HG03159 (cell line): ENCODE measurements around the gene LPP.
A peak's percentile ranks its signal among the peaks of the same experiment; 100 is the strongest.

Experiments used
- ATAC-seq: cut with Tn5 transposase; IDR thresholded peaks from one replicate; pipeline ENCODE4 v1.9.1; 2021; ENCODE audit warnings: mild to moderate bottlenecking, moderate library complexity; ENCODE audit not compliant: unreplicated experiment

Gene LPP

DNA sequence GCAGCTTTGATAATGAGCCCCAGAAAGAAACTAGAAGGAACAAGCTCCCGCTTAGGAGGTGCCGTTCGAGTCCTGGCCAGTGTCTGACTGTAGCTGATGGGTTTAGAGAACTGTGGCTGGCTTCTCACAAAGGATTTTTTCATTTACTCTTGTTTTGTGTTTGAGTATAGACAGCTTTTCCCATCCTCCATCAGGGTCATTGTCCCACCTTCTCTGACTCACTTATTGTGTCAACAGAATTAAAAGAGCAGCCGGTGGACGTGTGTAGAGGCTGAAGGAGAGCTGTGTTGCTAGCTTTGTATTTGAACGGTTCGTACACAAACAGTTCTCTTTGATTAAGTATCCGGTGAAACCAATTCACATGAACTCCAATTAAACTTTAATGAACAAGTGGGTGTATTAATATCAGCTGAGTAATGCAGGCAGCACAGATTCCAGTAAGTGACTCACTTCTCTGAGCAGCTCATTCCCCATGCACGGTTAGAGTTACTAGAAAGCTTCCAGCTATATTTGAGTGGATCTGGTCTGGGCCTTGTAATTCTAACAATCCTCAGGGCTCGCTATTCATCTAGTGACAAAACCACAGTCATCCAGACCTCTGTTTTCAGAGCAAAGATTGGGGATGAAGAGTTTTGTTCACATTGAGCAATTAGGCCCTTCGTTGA, 141.0 kb downstream of the LPP start:
- ATAC-seq, result no peak

DNA sequence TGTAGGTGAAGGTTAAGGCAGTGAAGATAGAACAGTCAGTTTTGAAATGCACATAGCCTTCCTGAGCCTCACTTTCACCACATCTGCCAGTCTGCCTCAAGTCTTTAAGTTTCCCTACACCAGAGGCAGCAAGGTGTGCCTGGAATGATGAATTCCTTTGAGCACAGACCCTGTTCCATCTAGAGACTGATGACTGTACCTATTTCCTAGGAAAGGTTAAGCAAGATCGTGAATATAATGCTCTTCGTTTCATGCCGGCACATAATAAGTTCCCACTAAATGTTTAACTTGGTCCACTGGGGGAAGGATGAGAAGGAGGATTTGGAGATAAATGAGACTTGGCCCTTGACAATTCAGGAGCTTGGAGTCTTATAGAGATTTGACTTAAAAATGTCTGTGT, 141.9 kb downstream of the LPP start:
- no peak for ATAC-seq

DNA sequence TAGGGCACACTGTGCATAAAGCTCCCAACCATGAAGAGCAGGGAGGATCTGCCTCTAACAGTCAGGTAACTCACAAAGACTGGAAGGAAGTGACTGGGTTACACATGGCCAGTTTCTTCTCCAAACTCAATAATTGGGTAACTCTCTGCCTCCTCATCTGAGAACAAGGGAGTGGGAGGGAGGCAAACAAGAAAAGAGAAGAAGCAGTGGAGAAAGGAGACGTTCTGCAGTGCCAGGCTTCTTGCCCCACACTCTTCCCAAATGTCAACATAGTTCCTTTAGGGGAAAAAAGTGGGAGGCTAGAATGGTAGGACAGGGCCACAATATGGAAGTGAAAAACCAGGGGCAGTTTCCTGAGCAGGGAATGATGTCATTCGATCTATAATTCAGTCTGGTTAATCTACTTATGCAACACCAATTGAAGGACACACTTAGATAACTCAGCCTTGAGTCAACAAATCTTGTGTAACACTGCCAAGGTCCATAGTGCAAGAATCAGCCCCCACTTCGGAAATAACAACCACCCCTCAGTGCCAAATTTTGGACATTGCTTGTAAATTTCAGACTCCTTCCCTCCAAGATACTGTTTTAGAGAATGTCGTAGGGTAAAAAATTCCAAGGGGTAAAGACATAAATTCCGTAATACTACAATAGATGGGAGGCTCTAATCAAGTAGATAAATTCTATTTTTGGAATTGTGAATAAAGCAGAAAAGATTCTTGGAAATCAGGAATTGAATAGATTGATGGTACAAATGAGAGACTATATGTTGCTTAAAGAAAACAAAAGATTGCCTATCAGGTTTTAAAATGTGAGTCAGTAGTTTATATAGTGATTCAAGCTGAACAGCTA, 143.0 kb downstream of the LPP start:
- no peak for ATAC-seq

DNA sequence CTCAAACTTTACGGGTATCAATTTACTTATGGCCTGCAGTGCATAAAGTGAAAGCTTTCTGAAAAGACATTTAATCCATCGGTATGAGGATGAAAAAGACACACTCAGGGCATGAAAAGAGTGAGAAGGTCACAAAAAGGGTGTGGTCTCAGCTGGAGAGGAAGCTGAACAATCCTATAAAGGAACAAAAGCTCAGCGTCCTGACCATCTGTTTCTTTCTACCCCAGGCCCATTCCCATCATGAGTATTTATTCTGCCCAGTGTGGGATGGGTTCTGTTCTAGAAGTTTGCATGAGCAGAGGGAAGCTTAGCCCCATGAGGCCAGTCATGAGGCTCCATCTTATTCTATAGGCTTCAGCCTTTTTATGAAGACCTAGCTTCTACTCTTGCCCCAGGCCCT, 144.6 kb downstream of the LPP start:
- ATAC-seq, result no peak

DNA sequence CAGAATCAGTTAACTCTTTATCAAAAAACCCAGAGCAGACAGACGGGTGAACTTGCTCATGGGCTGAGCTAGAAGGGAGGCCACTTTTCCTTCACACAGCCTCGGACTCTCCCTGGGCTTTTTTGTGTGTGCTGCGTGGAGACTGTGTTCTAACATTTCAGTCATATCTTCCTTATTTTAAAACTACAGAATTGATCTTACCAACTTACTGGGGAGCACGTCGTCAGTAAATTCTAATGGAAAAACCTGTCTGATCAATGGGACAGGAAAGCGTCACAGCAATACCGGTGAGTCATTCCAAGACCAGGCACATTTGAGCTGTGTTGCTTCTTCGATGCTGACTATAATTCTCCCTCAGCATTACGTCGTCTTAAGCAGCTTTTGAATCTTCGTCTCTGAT, 145.1 kb downstream of the LPP start:
- no peak for ATAC-seq

DNA sequence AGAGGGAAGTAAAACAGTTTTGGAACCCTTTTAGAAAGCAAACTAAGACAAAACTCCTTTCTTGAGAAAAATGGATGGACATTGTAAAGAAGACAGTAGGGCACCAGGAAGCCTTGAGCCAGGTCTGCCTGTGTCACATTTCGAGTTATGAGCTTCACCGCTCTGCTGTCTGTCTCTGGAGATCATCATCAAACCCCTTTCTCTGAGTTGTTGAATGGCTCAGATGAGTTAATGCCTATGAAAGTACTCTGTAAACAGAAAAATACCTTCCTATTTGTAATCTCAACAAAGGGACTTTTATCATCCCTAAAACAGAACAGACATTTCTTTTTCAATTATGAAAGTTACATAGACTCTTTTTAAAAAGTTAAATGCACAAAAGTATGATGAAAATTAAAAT, 145.8 kb downstream of the LPP start:
- ATAC-seq, result no peak

DNA sequence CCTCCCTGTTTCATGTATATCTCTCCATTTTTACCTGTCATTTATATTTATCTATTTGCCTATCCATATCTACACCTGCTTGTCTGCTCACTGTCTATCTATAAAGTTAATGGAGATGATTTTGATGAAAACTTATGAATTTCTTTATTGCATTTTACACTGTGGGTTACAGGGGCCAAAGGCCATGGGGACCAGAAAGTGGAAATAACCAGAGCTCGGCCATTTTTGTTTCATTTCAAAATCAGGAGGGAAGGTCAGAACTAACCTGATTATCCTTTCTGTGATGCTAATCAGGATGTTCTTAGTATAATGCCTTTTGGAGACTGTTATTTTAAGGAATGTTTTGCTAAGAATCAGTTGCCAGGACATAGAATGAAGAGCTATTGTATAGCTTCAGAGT, 147.2 kb downstream of the LPP start:
- no peak for ATAC-seq

DNA sequence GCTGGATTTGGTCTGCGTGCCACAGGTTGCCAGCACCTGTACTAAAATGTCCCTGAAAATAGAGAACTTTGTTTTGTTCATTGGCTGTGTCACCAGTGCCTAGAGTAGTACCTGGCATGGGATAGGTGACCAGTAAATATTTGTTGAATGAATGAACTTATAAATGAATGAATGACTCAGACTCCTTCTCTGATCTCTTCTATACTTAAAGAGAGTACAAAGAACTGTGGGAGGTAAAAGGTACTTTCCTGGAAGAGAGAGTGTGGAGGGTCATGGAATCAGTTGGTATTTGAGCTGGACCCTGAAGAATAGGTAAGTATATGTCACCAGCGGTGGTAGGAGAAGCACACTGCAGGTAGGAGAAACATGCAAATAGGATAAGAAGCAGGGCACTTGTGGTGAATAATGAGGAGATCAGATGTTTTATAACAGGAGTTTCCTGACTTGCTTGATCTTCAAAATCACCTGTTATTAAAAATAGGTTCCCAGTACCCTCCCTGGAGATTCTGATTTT, 149.4 kb downstream of the LPP start:
- no peak for ATAC-seq

DNA sequence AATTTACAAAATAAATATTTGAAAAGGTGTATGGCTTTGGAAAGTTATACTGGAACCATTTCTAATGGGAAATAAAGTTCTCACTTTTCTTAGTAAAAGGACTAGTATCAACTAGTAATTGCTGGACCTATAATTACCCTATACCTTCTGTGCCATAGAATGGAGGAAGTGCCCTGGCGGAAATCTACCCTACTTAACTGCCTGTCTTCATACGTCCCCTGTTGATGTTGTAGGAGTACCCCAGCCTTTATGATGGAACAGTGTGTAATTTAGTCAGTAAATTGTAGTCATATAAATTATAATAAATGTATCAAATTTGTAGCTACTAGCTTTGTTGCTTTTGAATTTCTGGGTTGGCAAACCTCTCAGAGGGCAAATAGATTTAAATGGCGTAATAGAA, 149.9 kb downstream of the LPP start:
- ATAC-seq, result no peak

DNA sequence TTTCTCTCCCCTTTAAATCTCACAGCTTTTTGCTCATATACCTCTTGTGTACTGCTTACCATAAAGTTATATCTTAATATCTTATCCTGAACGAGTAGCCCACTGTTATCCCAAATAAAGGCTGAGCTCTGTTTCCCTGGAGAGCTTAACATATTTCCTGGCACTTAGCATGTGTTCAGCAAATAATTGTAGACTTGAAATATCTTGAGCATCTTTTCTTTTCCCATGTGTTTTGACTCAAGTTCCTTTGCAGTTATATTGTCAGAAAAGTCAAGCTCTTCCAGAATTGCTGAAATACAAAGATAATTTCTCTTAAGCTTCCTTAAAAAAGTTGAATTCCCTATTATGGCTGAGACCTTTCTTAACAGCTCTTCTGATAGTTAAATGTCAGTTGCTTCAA, 150.5 kb downstream of the LPP start:
- no peak for ATAC-seq

DNA sequence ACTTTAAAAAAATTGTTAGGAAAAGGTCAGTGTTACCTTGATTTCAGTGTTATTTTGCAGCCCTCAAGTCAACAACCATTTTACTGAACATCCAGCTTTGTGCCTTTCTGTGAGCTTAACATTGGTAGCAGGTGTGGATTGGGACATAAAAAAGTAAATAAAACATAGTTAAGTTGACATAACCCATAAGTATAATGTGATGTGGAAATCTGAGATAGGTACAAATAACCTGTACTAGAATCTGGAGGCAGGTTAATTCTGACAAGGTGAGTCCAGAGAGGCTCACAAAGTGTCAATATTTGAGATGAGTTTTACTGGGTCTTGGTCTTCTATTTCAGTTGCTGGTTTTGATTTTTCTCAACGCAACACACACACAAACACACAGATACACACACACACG, 151.3 kb downstream of the LPP start:
- no peak for ATAC-seq

DNA sequence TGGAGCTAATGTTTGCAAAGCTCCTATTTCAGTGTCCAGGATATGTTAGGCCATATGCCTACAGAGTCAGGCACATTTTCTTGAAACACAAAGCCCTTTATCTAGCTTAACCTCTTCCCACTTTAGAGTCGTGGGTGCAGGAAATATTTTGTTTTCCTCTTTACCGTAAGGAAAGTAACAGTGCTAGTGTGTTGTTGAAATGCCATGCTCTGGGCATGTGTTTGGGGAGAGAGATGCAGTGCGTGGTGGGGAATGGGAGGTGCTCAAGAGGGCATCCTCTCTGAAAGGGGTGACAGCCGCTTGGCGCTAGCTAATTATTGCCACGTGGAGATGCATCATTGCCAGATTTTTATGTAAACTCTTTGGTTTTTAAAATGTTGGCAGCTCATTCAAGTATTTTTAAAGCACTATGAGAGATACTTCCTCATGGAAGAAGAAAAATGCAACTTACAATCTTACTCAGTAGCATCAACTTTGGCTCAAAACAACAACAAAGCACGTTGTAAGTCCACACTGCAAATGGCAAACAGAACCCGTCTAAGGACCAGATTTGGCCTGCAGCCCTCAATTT, 152.6 kb downstream of the LPP start:
- no peak for ATAC-seq

DNA sequence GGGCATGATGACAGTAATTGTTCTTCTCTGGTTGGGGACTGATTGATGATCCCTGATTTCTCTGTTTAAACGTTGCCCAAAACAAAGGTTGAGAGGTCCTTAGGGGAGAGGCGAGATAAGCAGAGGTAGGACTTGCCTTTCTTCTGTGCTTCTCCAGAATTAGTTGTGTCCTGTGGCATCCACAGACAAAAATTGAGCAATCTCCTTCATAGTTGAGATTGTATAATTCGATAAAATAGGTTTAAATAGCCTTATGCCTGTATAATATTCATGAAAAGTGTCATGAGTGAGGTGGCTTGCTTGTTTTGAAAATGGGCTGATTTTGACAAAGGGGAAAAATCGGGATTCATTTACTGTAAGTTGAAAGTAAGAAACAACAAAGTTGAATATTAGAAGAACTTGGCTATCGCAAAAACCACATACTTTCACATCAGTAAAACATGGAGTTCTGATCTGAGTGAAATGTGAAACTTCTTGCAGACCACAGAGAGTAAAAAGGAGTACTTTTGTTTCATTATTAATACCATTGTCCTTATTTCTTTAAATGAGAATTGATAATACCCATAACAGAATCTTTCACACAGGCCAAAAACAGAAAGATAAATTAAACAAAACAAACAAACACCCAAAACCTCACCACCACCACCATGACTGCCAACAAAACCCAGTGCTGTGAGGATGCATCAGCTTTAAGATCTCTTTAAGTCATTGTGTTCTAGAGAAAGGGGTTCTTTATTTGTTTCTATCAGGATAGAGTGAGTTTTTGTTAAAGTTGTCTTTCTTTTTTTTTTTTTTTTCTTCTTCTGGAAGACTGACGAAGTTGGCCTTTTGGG, 155.7 kb downstream of the LPP start:
- ATAC-seq, result peak; percentile 98

DNA sequence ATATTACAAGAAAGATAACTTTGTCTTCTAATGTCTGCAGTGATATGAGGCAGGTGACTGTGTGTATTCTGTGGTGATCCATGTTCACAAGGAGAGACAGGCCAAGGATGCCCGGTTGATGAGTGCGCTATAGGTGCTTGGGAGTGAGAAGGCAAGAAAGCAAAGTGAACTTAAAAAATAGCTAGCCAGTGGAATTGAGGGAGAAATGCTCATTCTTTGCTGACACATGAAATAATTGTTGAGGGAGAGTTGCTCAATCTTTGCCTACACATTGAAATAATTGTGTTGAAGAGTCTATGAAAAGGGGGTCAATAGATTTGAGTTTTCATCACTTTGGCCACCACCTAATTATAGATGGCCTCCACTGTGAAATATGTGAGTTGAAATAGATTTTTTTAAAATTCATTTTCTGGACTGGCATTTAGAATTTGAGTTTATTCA, 156.3 kb downstream of the LPP start:
- ATAC-seq, result no peak

DNA sequence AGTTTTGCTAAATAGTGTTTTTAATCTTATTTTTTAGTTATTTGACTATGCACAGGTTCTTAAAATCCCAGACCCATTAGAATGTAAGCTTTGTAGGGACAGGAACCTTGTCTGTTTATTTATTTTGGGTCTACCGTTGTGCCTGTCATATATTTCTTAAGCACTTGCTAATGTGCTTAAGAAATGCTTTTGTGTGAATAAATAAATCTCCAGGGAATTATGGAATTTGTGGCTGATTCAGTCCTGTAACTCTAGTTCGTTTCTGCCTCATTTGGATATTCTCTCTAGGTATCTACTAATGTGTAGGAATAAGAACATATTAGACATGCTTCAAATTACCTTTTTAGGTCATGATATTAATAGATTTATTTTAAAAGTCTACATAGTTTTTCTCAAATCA, 161.6 kb downstream of the LPP start:
- ATAC-seq, result no peak

DNA sequence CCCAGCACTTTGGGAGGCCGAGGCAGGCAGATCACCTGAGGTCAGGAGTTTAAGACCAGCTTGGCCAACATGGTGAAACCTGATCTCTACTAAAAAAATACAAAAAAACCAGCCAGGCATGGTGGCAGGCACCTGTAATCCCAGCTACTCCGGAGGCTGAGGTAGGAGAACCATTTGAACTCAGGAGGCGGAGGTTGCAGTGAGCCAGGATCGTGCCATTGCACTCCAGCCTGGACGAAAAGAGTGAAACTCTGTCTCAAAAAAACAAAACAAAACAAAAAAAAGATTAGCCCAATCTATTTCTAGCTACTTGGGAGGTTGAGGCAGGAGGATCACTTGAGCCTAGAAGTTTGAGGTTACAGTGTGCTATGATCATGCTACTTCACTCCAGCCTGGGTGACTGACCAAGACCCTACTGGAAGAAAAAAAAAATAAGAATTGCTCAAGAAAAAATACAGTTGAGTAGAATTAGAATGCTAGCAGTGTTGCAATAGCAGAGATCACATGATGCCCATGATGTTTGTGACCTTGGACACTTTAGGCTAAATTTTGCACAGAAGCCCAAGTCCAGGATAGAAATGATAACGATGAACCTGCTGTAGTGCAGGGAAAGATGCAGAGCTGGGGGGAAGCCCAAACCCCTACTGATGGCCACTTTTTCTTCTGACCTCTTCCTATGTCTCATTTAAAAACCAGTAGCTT, 162.2 kb downstream of the LPP start:
- no peak for ATAC-seq

DNA sequence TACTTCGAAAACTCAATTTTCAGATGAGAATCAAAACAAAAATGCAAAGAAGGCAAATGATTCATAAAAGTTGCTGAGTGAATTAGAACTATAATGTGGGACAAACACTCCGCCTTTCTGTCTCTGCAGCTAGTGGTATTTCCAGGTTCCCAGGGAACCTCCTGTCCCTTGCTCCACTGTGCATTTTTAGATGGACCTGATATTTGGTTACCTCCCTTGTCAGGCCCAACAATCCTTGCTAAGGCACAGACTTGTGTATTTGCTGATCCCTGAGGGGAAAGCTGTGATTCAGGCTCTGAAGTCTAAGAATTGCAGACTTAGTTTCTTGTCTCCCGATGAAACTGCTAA, 162.7 kb downstream of the LPP start:
- ATAC-seq, result no peak

DNA sequence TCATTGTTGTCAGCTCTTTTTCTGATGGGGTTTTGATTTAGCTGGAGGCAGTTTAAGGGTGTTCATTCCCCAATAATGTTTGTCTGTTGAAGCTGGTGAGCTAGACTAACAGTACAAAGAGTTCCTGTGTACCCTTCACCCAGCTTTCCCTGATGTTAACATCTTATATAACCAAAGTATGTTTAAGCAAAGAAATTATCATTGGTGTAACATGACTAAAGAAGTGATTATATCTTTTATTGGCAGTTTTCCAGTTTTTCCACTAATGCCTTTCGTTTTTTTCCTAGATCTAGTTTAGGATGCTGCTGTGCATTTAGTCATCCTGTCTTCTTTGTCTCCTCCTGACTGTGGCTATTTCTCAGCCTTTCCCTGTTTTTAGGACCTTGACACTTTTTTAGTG, 165.6 kb downstream of the LPP start:
- no peak for ATAC-seq

DNA sequence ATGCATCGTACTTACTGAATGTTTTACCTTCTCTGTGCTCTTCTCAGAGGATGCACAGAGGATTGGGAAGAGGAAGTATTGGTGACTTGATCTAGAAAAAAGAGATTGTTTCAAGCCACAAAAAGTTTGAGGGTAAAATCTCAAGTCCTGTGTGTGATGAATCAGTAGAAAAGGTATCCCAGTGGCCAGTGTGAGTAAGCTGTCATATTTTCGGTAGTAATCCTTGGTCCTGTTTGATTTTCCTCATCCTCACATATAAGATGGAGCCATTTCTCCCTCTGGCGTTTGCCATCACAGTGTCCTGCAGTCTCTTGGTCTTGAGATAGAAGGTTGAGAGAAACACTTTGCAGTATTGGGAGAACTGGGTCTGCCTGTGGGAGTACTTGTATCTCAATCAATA, 166.8 kb downstream of the LPP start:
- ATAC-seq, result no peak

DNA sequence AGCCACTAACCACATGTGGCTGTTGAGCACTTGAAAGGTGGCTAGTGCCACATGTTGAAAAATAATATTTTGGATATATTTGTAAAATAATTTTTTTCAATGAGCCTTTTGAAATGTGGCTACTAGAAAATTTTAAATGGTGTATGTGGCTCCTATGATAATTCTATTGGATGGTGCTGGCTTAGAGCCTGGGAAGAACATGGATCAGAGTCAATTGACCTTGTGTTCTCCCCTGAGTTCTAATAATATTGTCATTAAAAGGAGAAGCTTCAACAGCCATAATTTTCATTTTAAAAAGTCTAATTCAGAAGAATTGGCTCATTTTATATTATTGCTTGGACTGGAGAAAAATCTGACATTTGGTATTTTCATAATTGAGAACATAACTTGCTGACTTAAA, 167.3 kb downstream of the LPP start:
- ATAC-seq, result no peak
